Astrocyte of the cerebellum (primary cell): ENCODE results near the gene GSTM5.

Experiments
- DNase-seq: peaks from one replicate; pipeline ENCODE4 v3.0.0-alpha.2; 2011; ENCODE audit warnings: low read depth
- H3K4me3 ChIP-seq: 2 replicates; pipeline ENCODE4 v1.5.1; 2011; ENCODE audit warnings: mild to moderate bottlenecking, low read depth, low read length, moderate library complexity
- in situ Hi-C: cut with HindIII; loops from 2 replicates; pipeline ENCODE4 v1.10.0; 2017; ENCODE audit warnings: low sequenced_read_pairs
- TF ChIP-seq, protein P1 (sequence below): IDR thresholded peaks from 2 replicates; pipeline ENCODE4 v1.5.1; 2012; ENCODE audit warnings: low read length, low read depth, moderate library complexity, mild to moderate bottlenecking; ENCODE audit errors: missing control alignments

Gene GSTM5

DNA sequence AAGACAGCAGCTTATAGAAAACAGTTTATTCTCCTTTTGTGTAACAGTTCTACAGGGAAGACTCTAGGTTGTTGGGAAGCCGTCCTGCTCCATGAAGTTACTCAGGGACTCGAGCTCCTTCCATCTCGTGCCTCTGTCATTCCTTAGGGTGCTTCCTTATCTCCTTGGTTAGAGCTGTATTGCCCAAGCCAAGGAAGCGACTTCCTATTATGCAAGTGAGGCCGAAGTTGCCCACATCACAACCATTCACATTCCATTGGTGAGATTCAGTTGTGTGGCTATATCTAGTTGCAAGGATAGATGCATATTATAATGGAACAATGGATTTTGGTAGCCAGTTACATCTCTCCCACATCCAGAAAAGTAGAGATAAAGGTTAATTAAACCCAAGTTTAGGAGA, 9.0 kb downstream of the GSTM5 start:
- H3K4me3 ChIP-seq = no peak overlapping the region
- in situ Hi-C loops = no loop called here
- TF ChIP-seq, protein P1, sequence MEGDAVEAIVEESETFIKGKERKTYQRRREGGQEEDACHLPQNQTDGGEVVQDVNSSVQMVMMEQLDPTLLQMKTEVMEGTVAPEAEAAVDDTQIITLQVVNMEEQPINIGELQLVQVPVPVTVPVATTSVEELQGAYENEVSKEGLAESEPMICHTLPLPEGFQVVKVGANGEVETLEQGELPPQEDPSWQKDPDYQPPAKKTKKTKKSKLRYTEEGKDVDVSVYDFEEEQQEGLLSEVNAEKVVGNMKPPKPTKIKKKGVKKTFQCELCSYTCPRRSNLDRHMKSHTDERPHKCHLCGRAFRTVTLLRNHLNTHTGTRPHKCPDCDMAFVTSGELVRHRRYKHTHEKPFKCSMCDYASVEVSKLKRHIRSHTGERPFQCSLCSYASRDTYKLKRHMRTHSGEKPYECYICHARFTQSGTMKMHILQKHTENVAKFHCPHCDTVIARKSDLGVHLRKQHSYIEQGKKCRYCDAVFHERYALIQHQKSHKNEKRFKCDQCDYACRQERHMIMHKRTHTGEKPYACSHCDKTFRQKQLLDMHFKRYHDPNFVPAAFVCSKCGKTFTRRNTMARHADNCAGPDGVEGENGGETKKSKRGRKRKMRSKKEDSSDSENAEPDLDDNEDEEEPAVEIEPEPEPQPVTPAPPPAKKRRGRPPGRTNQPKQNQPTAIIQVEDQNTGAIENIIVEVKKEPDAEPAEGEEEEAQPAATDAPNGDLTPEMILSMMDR = no peak
- DNase-seq = no peak

DNA sequence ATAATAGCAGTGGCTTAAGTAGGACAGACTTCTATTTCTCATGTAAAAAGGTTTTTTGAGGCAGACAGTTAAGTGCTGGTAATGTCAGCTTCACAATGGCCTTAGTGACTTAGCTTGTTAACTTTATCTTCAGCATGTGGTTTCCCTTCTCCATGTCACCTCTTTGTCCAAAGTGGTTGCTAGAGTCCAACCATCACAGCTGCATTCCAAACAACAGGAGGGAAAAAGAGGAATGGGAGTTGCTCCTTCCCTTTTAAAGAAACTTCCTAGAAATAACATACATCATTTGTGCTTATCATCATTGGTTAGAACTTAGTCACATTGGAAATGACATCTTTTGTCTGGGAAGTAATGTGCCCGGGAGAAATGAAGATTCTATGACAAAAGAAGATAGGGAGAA, 9.9 kb downstream of the GSTM5 start:
- in situ Hi-C loops = no loop called here
- no peak overlapping the region for H3K4me3 ChIP-seq
- no peak for DNase-seq
- TF ChIP-seq, protein P1 = no peak

DNA sequence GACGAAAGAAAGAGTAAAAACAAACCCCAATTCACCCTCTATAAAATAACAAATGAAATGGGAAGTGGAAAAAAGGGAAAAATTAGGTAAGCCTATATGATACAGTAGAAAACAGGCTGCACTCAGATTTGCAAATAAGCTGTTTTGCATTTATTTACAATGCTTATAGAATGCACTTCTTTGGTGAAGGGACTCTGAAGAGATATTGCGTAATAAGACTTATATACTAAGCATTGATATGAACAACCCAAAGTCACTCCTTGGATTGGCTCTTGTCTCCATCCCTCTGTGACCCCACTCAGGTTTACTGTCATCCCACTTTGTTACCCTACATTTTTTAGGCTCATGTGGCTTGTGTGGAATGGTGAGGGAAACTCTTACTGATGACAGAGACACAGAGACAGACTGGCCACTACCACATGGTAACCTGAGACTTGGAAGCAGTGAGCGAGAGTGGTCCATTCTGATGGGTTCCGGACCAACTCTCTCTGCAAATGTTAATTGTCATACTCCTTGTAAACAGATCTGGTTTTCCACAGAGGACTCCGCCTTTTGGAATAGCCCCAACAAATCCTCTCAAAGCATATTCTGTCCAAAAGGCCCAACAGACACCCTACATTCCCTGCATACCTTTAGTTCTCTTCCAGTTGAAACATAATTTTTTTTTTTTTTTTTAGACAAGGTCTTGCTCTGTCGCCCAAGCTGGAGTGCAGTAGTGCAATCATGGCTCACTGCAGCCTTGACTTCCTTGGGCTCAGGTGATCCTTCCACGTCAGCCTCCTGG, 11.0 kb downstream of the GSTM5 start:
- DNase-seq = no peak
- H3K4me3 ChIP-seq = no peak overlapping the region
- TF ChIP-seq, protein P1 = no peak
- in situ Hi-C loops = no loop called here

DNA sequence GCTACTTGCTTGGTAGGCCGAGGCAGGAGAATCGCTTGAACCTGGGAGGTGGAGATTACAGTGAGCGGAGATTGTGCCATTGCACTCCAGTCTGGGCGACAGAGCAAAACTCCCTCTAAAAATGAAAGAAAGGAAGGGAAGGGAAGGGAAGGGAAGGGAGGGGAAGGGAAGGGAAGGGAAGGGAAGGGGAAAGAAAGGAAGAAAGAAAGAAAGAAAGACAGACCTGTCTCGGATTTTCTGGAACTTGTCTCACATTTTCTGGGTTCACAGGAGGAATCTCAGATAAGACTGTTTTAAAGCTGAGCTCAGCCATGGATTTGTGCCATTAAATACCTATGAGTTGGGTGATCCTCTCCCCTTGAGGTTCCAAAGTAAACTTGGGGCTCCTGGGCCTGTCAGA, 12.9 kb downstream of the GSTM5 start:
- TF ChIP-seq, protein P1 = no peak
- in situ Hi-C loops = no loop called here
- no peak overlapping the region for H3K4me3 ChIP-seq
- DNase-seq = no peak

DNA sequence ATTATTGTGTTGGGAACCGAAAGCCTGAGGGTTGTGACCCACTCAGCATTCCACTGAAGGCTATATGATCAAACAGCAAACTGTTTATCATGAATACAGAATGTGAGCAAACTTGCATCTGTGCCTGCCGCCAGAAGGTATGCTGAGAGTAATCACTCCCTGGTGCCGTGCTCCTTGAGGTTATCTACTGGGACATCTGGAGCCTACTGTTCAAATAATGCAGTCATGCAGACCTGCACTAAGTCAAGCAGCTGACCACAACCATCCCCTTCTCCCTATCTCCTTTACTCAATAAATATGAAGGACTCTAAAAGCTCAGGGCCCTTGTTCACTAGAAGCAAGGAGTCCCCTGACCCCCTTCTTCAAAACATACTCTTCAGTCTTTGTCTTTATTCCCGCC, 13.5 kb downstream of the GSTM5 start:
- in situ Hi-C loops = no loop called here
- no peak overlapping the region for H3K4me3 ChIP-seq
- TF ChIP-seq, protein P1 = no peak
- DNase-seq = no peak

DNA sequence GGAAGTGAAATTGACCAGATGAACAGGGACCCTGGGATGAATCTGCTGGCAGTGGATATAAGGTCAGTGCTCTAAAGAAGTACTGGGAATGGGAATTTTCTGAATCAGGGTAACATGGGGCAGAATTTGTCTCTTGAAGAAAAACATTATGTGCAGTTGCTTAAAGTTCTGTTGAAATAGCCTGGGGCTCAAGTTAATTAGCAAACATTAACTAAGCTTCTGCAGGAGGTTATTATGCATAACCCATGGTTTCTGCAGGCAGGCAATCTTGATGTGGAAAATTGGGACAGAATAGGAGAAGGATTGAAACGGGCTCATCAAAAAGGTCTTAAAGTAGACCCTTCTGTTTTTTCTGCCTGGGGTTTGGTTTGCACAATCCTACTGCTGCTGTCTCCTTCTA, 14.0 kb downstream of the GSTM5 start:
- no peak overlapping the region for H3K4me3 ChIP-seq
- in situ Hi-C loops = no loop called here
- TF ChIP-seq, protein P1 = no peak
- no peak for DNase-seq
